GM18951 (cell line): ENCODE results near the gene TAF8.

Experiments used
- POLR2A ChIP-seq: IDR thresholded peaks from 4 replicates; pipeline ENCODE4 v1.6.1; 2011; ENCODE audit warnings: mild to moderate bottlenecking; ENCODE audit not compliant: insufficient read length, insufficient read depth; ENCODE audit errors: extremely low read depth
- in situ Hi-C: fragments of 300-500 bp; cut with MboI; formaldehyde crosslinking; loops from one replicate; pipeline ENCODE4 v1.12.0; 2022; ENCODE audit warnings: low sequenced_read_pairs, mixed read lengths, inconsistent platforms; ENCODE audit not compliant: unreplicated experiment

The TAF8 gene

DNA sequence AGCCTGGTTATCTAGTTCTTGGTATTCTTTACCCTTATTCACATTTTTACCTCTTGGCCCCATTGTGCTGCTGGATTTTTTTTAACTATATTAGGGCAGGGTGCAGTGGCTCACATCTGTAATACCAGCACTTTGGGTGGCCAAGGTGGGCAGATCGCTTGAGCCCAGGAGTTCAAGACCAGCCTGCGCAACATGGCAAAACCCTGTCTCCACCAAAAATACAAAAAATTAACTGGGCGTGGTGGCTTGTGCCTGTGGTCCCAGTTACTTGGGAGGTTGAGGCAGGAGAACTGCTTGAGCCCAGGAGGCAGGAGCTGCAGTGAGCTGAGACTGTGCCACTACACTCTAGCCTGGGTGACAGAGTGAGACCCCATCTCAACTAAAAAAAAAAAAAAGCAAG is 12.2 kb upstream of the TAF8 start:
- in situ Hi-C loops, result loop anchor here (10.0 kb wide), 1 partner anchor 133 kb away; no protein-coding TSS in a partner anchor
- no peak for TF ChIP-seq POLR2A

DNA sequence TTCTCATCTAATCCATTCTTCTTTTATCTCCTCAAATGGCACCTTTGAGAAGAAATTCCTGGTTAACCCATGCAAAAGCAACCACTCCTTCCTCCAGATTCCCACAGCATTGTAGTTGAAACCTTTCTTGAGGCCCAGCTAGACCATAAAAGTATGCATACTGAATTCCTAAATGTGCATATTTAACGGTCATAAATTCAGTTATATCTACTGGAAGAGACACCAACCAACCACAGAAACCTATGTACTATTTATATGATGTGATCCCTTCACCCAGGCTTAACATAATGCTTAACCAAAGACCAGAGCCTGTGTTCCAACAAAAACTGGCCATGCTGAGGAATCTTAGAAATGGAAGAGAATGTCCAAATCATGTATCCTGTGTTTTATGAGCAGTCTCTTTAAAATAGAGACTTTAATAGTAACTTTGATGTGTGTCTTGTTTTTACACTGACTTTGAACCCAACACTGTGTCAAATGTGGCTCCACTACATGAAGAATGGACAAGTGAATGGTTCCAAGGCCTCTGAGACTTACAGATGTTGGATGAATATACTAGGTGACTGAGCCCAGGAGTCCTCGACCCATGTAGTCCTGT is 11.4 kb upstream of the TAF8 start:
- no peak for TF ChIP-seq POLR2A
- in situ Hi-C loops, result loop anchor here (10.0 kb wide), 1 partner anchor 134 kb away; no protein-coding TSS in a partner anchor

- in situ Hi-C loops, result loop anchor here (10.0 kb wide), 3 partner anchors 106 to 246 kb away; no protein-coding TSS in a partner anchor
These were observed 9.4 kb upstream of the TAF8 start for GRCh38 chr6:42040856-42041480.

DNA sequence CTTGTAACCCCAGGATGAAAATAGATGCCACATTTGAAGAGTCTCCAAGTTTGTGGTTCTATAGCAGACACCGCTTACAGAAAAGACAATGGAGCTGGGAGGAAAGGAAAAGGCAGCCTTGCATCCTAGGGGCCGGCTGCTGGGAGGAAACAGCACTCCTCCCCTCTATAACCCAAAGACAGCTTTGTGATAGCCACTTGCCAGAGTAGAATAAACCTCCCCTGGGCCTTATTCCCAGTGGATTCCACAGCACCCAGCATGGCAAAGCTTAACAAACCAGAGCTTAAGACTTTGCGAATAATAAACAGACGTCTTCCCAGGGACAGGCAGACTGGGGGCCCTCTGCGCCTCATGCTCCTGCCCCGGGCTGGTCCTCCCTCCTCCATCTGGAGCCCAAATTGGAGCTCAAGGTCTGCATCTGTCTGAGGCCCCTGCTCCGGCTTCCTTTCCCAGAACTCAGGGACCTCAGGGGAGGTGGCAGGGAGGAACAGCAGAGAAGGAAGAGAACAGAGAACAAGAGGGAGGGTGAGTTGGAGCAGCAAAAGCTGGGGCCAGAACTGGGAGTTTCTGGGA is 8.8 kb upstream of the TAF8 start:
- no peak for TF ChIP-seq POLR2A

More at GRCh38 chr6:42040856-42041480, 9.4 kb upstream of the TAF8 start:
- TF ChIP-seq POLR2A, result no peak

DNA sequence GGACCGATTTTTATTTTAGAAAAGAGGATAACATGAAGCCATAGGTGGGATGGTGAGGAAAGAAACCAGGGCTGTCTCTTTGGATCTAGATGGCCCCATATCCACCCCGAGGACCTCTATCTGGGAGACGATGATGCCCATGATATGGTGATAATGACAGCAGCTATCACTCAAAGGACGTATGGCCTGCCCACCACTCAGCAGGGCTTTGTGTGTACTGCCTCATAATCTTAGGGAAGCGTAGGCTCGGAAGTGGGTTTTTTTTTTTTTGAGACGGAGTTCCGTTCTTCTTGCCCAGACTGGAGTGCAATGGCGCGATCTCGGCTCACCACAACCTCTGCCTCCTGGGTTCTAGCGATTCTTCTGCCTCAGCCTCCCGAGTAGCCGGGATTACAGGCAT is 8.2 kb upstream of the TAF8 start:
- no peak for TF ChIP-seq POLR2A
- in situ Hi-C loops, result loop anchor here (10.0 kb wide), 3 partner anchors 107 to 247 kb away; no protein-coding TSS in a partner anchor

More for the DNA sequence above, 8.8 kb upstream of the TAF8 start:
- in situ Hi-C loops, result loop anchor here (10.0 kb wide), 3 partner anchors 107 to 247 kb away; no protein-coding TSS in a partner anchor

DNA sequence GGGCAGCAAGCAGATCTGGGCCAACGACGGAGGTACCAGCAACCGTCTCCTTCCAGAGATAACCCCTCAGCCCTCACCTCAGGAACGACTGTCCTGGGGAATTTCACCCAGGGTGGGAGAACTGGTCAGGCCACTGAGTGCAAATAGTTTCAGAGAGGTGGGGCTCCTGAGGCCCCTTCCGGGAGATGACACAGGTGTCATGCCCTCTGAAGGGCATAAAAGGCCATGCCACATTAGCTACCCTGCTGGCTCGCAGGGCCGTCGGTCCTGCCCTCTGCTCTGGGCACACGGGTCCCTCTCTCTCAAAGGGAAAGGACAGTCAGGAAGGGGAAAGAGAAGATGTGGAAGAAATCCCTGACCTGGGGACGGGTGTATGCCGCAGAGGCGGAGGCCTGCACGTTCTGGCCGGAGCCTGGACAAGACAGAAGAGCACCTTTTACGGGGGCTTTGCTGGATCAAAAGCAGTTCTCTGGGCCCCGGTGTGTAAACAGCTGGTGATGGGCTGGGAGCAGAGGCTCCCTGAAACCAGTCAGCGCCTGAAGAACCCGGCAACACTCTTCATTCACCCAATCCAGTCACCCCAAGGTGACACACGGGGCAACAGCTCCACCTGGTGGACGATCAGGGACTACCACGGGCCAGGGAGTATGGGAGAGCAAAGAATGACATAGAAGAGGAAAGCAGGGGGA is 6.4 kb upstream of the TAF8 start:
- in situ Hi-C loops, result loop anchor here (10.0 kb wide), 3 partner anchors 109 to 249 kb away; no protein-coding TSS in a partner anchor
- TF ChIP-seq POLR2A, result no peak

- TF ChIP-seq POLR2A, result no peak
- in situ Hi-C loops, result loop anchor here (10.0 kb wide), 3 partner anchors 111 to 251 kb away; no protein-coding TSS in a partner anchor
These were observed 4.5 kb upstream of the TAF8 start for GRCh38 chr6:42045538-42046460.

DNA sequence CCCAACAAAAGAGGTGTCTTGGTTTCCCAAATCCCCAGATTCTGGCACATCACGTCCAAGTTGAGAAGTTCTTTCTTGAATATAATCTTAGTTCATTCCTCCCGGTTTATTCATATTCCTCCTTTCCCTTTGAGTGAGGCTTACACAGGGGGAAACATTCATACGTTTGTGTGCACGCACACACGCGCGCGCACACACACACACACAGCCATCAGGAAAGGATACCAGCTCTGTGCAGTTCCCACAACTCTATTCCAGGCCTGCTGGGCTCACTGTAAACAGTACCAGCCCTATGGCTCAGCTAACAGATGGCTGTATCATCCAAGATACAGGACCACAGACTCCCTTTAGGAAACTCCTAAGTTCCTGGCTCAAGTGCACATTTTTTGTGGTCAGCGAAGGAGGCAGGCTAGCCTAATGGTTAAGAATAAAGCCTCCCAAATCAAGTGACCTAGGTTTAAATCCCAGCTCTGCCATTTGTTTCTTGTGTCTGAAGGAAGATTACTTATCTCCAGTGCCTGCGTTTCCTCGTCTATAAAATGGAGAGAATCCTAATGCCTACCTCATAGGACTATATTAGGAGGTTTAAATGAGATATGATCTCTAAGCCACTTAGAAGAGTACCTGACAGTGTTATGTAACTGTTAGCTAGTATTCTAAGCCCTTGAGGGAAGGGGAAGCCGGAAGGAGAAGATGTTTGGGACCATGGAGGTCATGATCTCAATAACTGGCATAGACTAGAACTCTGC is 3.7 kb upstream of the TAF8 start:
- in situ Hi-C loops, result loop anchor here (10.0 kb wide), 3 partner anchors 112 to 252 kb away; no protein-coding TSS in a partner anchor
- TF ChIP-seq POLR2A, result no peak

DNA sequence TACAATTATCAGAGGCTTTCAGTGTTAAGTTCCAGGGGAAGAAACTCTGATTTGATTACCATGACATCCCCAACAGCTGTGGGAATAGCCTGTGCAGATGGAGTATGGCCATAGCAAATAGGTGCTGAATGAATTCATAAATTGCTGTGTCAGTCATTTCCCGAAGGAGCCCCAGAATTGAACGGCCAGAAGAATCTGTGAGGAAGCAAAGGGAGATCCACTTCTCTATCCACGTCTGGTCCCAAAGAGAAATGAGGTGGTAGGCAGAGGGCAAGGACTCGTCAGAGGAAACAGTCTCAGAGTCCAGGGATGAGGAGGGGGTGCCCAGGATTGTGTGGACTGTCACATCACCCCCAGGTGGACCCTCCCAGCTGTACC is 3.1 kb upstream of the TAF8 start:
- TF ChIP-seq POLR2A, result no peak
- in situ Hi-C loops, result loop anchor here (10.0 kb wide), 3 partner anchors 112 to 252 kb away; no protein-coding TSS in a partner anchor

DNA sequence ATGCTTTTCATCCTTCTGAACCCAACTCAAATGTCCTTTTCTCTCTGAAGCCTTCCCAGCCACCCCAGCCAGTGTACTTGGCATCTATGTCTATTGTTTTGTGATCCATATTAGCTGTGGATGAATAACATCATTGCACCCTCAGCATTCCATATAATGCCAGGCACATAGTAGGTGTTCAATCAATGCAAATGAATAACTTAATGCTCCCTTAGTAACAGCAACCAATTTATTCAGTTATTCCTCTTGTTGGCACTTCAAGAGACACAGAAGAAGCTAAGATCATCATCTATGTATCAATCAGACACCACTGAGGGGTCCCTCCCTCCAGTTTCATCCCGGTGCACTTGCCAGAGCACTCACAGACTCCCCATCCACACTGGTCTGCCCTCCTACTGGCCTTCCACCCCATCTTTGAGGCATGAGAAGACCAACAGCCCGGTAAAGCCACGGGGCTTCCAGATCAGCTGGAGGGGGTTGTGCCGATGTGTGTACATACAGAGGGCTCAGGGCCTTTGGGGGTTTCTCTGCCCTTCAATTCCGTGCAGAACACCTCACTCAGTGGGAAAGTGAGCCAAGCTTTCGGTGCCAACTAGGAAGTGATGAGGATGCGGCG is 2.4 kb upstream of the TAF8 start:
- no peak for TF ChIP-seq POLR2A
- in situ Hi-C loops, result loop anchor here (10.0 kb wide), 3 partner anchors 113 to 253 kb away; no protein-coding TSS in a partner anchor
